KMS-11 (cell line): ENCODE data around the gene SND1.

Experiments
- H2AFZ ChIP-seq: fragments of 200-600 bp; sonication (generic); 2 replicates; pipeline ENCODE4 v1.6.1; 2016; ENCODE audit warnings: antibody characterized with exemption, mixed run types, low read depth
- H3K27ac ChIP-seq: fragments of 200-600 bp; sonication (generic); 2 replicates; pipeline ENCODE4 v1.6.1; 2016; ENCODE audit warnings: mild to moderate bottlenecking, mixed run types
- H3K27me3 ChIP-seq: fragments of 200-600 bp; sonication (generic); 2 replicates; pipeline ENCODE4 v1.6.1; 2017; ENCODE audit warnings: mild to moderate bottlenecking, low read depth, mixed run types, moderate library complexity; ENCODE audit not compliant: insufficient read depth
- H3K36me3 ChIP-seq: fragments of 200-600 bp; sonication (generic); 2 replicates; pipeline ENCODE4 v1.6.1; 2017; ENCODE audit warnings: mild to moderate bottlenecking, mixed run types; ENCODE audit not compliant: insufficient read depth
- H3K4me1 ChIP-seq: fragments of 200-600 bp; sonication (generic); 2 replicates; pipeline ENCODE4 v1.6.1; 2016; ENCODE audit warnings: mild to moderate bottlenecking, low read depth, mixed run types; ENCODE audit not compliant: poor library complexity, severe bottlenecking
- H3K4me2 ChIP-seq: fragments of 200-600 bp; sonication (generic); 2 replicates; pipeline ENCODE4 v1.7.0; 2016; ENCODE audit warnings: mild to moderate bottlenecking, mixed run types
- H3K4me3 ChIP-seq: fragments of 200-600 bp; sonication (generic); IDR thresholded peaks from 2 replicates; pipeline ENCODE4 v1.6.1; 2017; ENCODE audit warnings: low read depth, low read length, mixed read lengths; ENCODE audit not compliant: insufficient read depth
- H3K79me2 ChIP-seq: fragments of 200-600 bp; sonication (generic); 2 replicates; pipeline ENCODE4 v1.6.1; 2016; ENCODE audit warnings: low read depth, mixed run types; ENCODE audit not compliant: insufficient read depth
- H3K9ac ChIP-seq: fragments of 200-600 bp; sonication (generic); 2 replicates; pipeline ENCODE4 v1.6.1; 2016; ENCODE audit warnings: mild to moderate bottlenecking, mixed run types
- H4K20me1 ChIP-seq: fragments of 200-600 bp; sonication (generic); 2 replicates; pipeline ENCODE4 v1.6.1; 2016; ENCODE audit warnings: mild to moderate bottlenecking, mixed run types; ENCODE audit not compliant: insufficient read depth
- TF ChIP-seq, protein P1 (sequence below): fragments of 200-600 bp; sonication (generic); conservative IDR thresholded peaks from 2 replicates; pipeline ENCODE4 v1.6.1; 2017; ENCODE audit warnings: low read depth, mild to moderate bottlenecking, antibody characterized with exemption, low read length, moderate library complexity, mixed read lengths

Gene SND1

DNA sequence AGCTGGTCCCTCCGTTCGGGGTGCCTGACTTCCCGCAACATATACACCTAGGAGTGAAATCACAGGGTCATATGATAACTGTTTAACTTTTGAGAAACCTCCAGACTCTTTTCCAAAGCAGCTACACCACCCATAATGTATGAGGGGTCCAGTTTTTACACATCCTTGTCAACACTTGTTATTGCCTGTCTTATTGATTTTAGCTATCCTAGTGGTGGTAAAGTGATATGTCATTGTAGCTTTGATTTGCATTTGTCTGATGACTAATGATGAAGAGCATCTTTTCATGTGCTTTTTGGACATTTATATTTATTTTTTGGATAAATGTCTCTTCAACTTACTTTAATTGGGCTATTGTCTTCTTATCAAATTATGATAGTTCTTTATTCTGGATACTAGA is 29.0 kb downstream of the SND1 start:
- H2AFZ ChIP-seq = no peak overlapping the region
- peaks cover 100% of the 10 kb centered on the region for H3K79me2 ChIP-seq
- peaks cover 46% of the 10 kb centered on the region for H3K4me1 ChIP-seq
- H4K20me1 ChIP-seq = peaks cover 53% of the 10 kb centered on the region
- H3K36me3 ChIP-seq = peaks cover 7% of the 10 kb centered on the region; the same call in 1 of the 2 replicates
- no peaks in the 10 kb centered on the region for H3K27me3 ChIP-seq
- TF ChIP-seq, protein P1, sequence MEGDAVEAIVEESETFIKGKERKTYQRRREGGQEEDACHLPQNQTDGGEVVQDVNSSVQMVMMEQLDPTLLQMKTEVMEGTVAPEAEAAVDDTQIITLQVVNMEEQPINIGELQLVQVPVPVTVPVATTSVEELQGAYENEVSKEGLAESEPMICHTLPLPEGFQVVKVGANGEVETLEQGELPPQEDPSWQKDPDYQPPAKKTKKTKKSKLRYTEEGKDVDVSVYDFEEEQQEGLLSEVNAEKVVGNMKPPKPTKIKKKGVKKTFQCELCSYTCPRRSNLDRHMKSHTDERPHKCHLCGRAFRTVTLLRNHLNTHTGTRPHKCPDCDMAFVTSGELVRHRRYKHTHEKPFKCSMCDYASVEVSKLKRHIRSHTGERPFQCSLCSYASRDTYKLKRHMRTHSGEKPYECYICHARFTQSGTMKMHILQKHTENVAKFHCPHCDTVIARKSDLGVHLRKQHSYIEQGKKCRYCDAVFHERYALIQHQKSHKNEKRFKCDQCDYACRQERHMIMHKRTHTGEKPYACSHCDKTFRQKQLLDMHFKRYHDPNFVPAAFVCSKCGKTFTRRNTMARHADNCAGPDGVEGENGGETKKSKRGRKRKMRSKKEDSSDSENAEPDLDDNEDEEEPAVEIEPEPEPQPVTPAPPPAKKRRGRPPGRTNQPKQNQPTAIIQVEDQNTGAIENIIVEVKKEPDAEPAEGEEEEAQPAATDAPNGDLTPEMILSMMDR = no peak
- no peak overlapping the region for H3K4me2 ChIP-seq
- no peak overlapping the region for H3K4me3 ChIP-seq
- no peak overlapping the region for H3K27ac ChIP-seq
- H3K9ac ChIP-seq = no peak overlapping the region

DNA sequence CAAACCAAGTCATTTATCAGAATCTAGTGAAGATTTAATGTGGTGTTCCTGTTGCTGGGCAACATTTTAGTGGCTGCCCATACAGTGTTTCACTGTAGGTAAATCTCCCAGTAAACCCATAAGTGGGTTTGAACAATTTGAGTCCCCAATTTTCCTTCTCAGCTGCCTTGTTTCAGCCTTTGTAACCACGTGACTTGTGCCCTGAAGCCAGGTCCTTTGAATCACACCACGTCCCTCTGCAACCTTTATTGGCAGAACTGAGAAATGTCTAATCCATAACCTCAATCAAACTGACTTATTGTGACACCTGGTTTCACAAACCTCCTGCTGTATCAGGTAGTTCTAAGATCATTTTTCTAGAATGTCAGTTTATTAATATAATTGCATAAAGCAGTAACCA is 30.1 kb downstream of the SND1 start:
- peaks cover 7% of the 10 kb centered on the region; the same call in 1 of the 2 replicates for H3K36me3 ChIP-seq
- TF ChIP-seq, protein P1 = no peak
- H3K4me3 ChIP-seq = no peak overlapping the region
- H3K9ac ChIP-seq = no peak overlapping the region
- no peak overlapping the region for H3K4me2 ChIP-seq
- no peak overlapping the region for H3K27ac ChIP-seq
- H3K4me1 ChIP-seq = peaks cover 46% of the 10 kb centered on the region
- H2AFZ ChIP-seq = no peak overlapping the region
- H4K20me1 ChIP-seq = peaks cover 57% of the 10 kb centered on the region
- H3K79me2 ChIP-seq = peaks cover 100% of the 10 kb centered on the region
- no peaks in the 10 kb centered on the region for H3K27me3 ChIP-seq

DNA sequence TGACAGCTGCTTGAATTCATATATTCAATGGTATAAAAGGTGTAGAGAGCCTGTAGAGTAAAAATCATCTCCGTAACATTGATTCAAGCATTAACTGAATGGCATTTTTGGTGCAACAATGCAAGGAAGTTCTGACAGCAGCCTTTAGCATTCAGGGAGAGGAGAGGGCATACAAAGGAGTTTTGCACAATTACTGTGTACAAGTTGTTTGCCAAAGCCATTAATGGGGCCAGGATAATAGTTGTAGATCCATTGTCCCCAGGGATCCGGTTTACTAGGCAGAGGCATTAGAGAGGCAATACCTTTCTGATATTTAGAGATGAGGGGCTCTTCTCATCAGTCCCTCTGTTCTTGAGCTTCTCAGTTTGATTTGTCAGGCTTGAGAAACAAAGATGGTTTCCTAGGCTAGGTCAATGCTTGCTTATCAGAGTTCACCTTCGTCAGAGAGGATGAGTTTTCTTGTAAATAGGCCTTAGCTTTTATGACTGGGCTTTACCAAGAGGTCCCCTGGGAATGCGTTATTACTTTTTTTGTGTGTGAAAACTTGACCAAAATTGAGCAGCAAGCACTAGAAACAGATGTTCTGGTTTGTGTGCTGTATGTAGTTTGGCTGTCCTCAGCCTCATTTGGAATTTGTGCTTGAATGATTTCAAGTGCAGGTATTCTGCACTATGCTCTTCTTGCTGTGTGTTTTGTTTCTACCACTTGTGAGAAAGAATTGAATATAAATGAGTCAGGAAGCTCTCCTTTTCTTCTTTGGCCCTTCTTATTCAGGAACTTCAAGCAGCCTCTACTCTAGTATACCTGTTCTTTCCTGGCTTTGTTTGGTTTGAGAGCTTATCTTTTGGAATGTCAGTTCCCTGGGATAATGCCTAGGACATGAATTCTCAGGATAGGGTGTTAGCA is 32.0 kb downstream of the SND1 start:
- Histone ChIP-seq H3K27ac (no peak overlapping the region), H3K27me3 (no peaks in the 10 kb centered on the region), H3K4me1 (peaks cover 46% of the 10 kb centered on the region), H4K20me1 (peaks cover 55% of the 10 kb centered on the region), H3K4me3 (no peak overlapping the region), H2AFZ (no peak overlapping the region), H3K36me3 (peaks cover 18% of the 10 kb centered on the region; the same call in 1 of the 2 replicates), H3K9ac (no peak overlapping the region), H3K79me2 (peaks cover 93% of the 10 kb centered on the region), H3K4me2 (no peak overlapping the region)
- TF ChIP-seq, protein P1 = no peak

DNA sequence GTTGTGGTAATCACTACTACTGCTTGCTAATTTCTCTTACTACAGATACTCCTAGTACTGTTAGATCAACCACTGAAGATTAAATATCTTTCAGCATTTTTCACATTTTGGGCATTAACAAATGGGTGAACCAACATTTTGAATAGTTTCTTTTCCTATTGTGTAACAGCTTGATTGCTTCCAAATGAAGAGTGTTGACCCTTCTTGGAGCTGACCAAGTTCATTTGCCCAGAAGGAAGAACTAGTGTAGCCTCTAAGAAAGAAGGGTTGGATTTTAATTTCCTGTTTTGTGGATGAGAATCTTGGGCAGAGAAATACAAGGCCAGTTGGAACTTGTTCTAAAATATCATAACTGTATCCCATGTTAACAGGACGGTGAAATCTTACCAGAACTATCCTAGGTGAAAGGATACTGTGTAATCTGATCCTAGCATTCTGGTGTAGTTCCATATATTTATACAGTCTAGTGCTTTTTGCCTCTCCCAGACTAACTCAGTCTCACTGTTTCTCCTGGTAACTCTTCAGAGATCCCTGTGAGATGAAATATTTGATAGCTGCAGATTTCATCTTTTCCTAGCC is 37.3 kb downstream of the SND1 start:
- no peak overlapping the region for H3K9ac ChIP-seq
- H3K4me2 ChIP-seq = no peak overlapping the region
- H3K36me3 ChIP-seq = peaks cover 14% of the 10 kb centered on the region; the same call in 1 of the 2 replicates
- no peaks in the 10 kb centered on the region for H3K27me3 ChIP-seq
- peaks cover 37% of the 10 kb centered on the region for H3K4me1 ChIP-seq
- H3K4me3 ChIP-seq = no peak overlapping the region
- TF ChIP-seq, protein P1 = no peak
- H3K79me2 ChIP-seq = peaks cover 80% of the 10 kb centered on the region
- H2AFZ ChIP-seq = no peak overlapping the region
- peaks cover 48% of the 10 kb centered on the region for H4K20me1 ChIP-seq
- no peak overlapping the region for H3K27ac ChIP-seq
